CD14-positive monocyte (primary cell): ENCODE results near the gene RELT. TPM values are rescaled to one million over a fixed set of nuclear protein-coding genes. Genes with fewer than 3 reads are reported as not detected.

ENCODE experiments used
- DNase-seq, 3 donors: peaks; one replicate each; pipeline ENCODE4 v3.0.0-alpha.2; 2011 to 2022
- H2AFZ ChIP-seq: 2 replicates; pipeline ENCODE4 v1.6.0; 2012; ENCODE audit warnings: mild to moderate bottlenecking, low read depth, low read length, inconsistent platforms; ENCODE audit not compliant: insufficient read depth, poor library complexity, severe bottlenecking
- H3K27ac ChIP-seq, 2 donors: 1 replicate in 1 of 2; 2 replicates in 1 of 2; pipeline ENCODE4 v1.5.1; 2012 to 2013; ENCODE audit warnings: low read length in 2 of 2, control low read depth in 1 of 2, inconsistent platforms in 1 of 2, low read depth in 1 of 2, mild to moderate bottlenecking in 1 of 2
- H3K27me3 ChIP-seq, 2 donors: one replicate each; pipeline versions ENCODE4 v1.6.0 to v1.6.1; 2011 to 2013; ENCODE audit warnings: low read length in 2 of 2; ENCODE audit not compliant: control insufficient read depth in 2 of 2, insufficient read depth in 2 of 2
- H3K36me3 ChIP-seq, 2 donors: replicated peaks in 1 of 2; 1 replicate in 1 of 2; 2 replicates in 1 of 2; pipeline versions ENCODE4 v1.5.1 to v1.6.1; 2012 to 2013; ENCODE audit warnings: low read length in 2 of 2, control low read depth in 1 of 2, inconsistent platforms in 1 of 2, mild to moderate bottlenecking in 1 of 2; ENCODE audit not compliant: insufficient read depth in 2 of 2, control insufficient read depth in 1 of 2
- H3K4me1 ChIP-seq, 2 donors: 1 replicate in 1 of 2; 2 replicates in 1 of 2; pipeline versions ENCODE4 v1.5.1 to v1.6.1; 2012 to 2013; ENCODE audit warnings: low read length in 2 of 2, control low read depth in 1 of 2, inconsistent platforms in 1 of 2, mild to moderate bottlenecking in 1 of 2, moderate library complexity in 1 of 2; ENCODE audit not compliant: insufficient read depth in 2 of 2, control insufficient read depth in 1 of 2
- H3K4me2 ChIP-seq: replicated peaks from 2 replicates; pipeline ENCODE3; 2012; ENCODE audit warnings: low read length, moderate library complexity, mild to moderate bottlenecking; ENCODE audit not compliant: poor library complexity, severe bottlenecking; ENCODE audit errors: extremely low read depth
- H3K4me3 ChIP-seq, 3 experiments: fragments of 200-600 bp in 1 of 3; sonication (generic) in 1 of 3; replicated peaks in 1 of 3; 1 replicate in 2 of 3; 2 replicates in 1 of 3; pipeline ENCODE4 v1.5.1; 2011 to 2013; ENCODE audit warnings: low read length in 3 of 3, mild to moderate bottlenecking in 3 of 3, control low read depth in 2 of 3, low read depth in 2 of 3, inconsistent platforms in 1 of 3, moderate library complexity in 1 of 3
- H3K79me2 ChIP-seq: 2 replicates; pipeline ENCODE4 v1.6.0; 2012; ENCODE audit warnings: mild to moderate bottlenecking, control low read depth, inconsistent platforms, low read length, moderate library complexity; ENCODE audit not compliant: insufficient read depth
- H3K9ac ChIP-seq: 2 replicates; pipeline ENCODE4 v1.6.0; 2017; ENCODE audit warnings: low read length, mild to moderate bottlenecking; ENCODE audit not compliant: insufficient read depth, poor library complexity, severe bottlenecking
- H3K9me3 ChIP-seq, 2 donors: replicated peaks in 1 of 2; 1 replicate in 1 of 2; 2 replicates in 1 of 2; pipeline versions ENCODE4 v1.5.1 to v1.6.1; 2012 to 2013; ENCODE audit warnings: low read length in 2 of 2, control low read depth in 1 of 2; ENCODE audit not compliant: control insufficient read depth in 1 of 2, insufficient read depth in 1 of 2
- H4K20me1 ChIP-seq: 2 replicates; pipeline ENCODE4 v1.6.0; 2012; ENCODE audit warnings: mild to moderate bottlenecking, low read length, control low read depth, moderate library complexity; ENCODE audit not compliant: insufficient read depth
- H3K27ac Mint-ChIP-seq, 7 donors: one replicate each; pipeline ENCODE4 v1.8.0; 2020; ENCODE audit warnings: mild to moderate bottlenecking in 7 of 7, mixed read lengths in 7 of 7, moderate library complexity in 6 of 7, inconsistent platforms in 2 of 7
- H3K27me3 Mint-ChIP-seq, 3 donors: one replicate each; pipeline ENCODE4 v1.8.0; 2021 to 2022; ENCODE audit warnings: low read depth in 3 of 3, mild to moderate bottlenecking in 3 of 3, mixed read lengths in 3 of 3, moderate library complexity in 3 of 3, inconsistent platforms in 1 of 3
- H3K36me3 Mint-ChIP-seq, 2 donors: one replicate each; pipeline ENCODE4 v1.8.0; 2020; ENCODE audit warnings: mixed read lengths in 2 of 2, inconsistent platforms in 1 of 2, mild to moderate bottlenecking in 1 of 2
- H3K4me1 Mint-ChIP-seq: one replicate; pipeline ENCODE4 v1.8.0; 2020; ENCODE audit warnings: mild to moderate bottlenecking, mixed read lengths
- H3K4me3 Mint-ChIP-seq, 2 donors: one replicate each; pipeline ENCODE4 v1.8.0; 2020; ENCODE audit warnings: mild to moderate bottlenecking in 2 of 2, mixed read lengths in 2 of 2, moderate library complexity in 1 of 2
- H3K9me3 Mint-ChIP-seq, 7 donors: one replicate each; pipeline ENCODE4 v1.8.0; 2020 to 2022; ENCODE audit warnings: mixed read lengths in 7 of 7, mild to moderate bottlenecking in 6 of 7, moderate library complexity in 6 of 7, inconsistent platforms in 2 of 7
- CTCF ChIP-seq: fragments of 200-600 bp; IDR thresholded peaks from one replicate; pipeline ENCODE4 v1.8.0; 2022; ENCODE audit warnings: antibody characterized with exemption, mild to moderate bottlenecking
- WGBS: methylation state at CpG from one replicate; pipeline ENCODE4 v1.1.5; 2013; ENCODE audit warnings: missing lambda C conversion rate; ENCODE audit not compliant: insufficient coverage; 5-methylcytosine and 5-hydroxymethylcytosine counted together
- intact Hi-C, 2 donors: fragments of 100-400 bp; cut with micrococcal nuclease; formaldehyde crosslinking; loops; one replicate each; pipeline versions ENCODE4 v1.15.0 to v1.15.1; 2023
- polyA plus RNA-seq, 3 donors: library from polyadenylated mRNA; depleted of rRNA in 1 of 3; unstranded in 2 of 3; stranded (reverse) in 1 of 3; fragments of 300-500 nt in 2 of 3; fragments of >200 nt in 1 of 3; fragmentation: Illumina TruSeq in 2 of 3; gene quantifications; 1 replicate in 2 of 3; 2 replicates in 1 of 3; pipeline ENCODE4 v1.2.3, GENCODE V29; 2012 to 2021

RELT gene
- polyA plus RNA-seq, 3 donors = 16.4 to 265 (median 27.3) TPM

GRCh38 chr11:73383249-73384124 is 7.3 kb downstream of the RELT start:
- peaks cover 48 to 75% of the 10 kb centered on the region in 2 donors for H3K36me3 Mint-ChIP-seq
- no peaks in the 10 kb centered on the region for H3K9me3 Mint-ChIP-seq
- H3K9me3 ChIP-seq = no peaks in the 10 kb centered on the region
- peaks cover 99% of the 10 kb centered on the region for H4K20me1 ChIP-seq
- H3K4me1 Mint-ChIP-seq = peaks cover 99% of the 10 kb centered on the region
- H2AFZ ChIP-seq = no peak overlapping the region
- H3K27ac ChIP-seq = peak overlapping the region; percentile 84 to 98
- peak overlapping the region; percentile 69 to 83 for H3K4me3 Mint-ChIP-seq
- TF ChIP-seq CTCF = no peak
- intact Hi-C loops = no loop called here
- no peak for DNase-seq
- peak overlapping the region; percentile 83 for H3K4me2 ChIP-seq
- H3K79me2 ChIP-seq = peaks cover 99% of the 10 kb centered on the region
- peaks cover 7 to 22% of the 10 kb centered on the region in 2 donors for H3K36me3 ChIP-seq
- H3K27me3 Mint-ChIP-seq = no peaks in the 10 kb centered on the region
- WGBS = 31% methylated on average over 4 of the region's 9 CpGs
- peak overlapping the region; percentile 25 for H3K9ac ChIP-seq
- H3K4me1 ChIP-seq = peaks cover 100% of the 10 kb centered on the region in 2 donors
- peak overlapping the region in 1 of 3 experiments; percentile 95 for H3K4me3 ChIP-seq
- no peaks in the 10 kb centered on the region for H3K27me3 ChIP-seq
- peak overlapping the region; percentile 95 to 99 (median 98) for H3K27ac Mint-ChIP-seq

- H3K27me3 Mint-ChIP-seq = no peaks in the 10 kb centered on the region
- H3K9me3 ChIP-seq = no peaks in the 10 kb centered on the region
- peak overlapping the region; percentile 69 to 83 for H3K4me3 Mint-ChIP-seq
- H4K20me1 ChIP-seq = peaks cover 99% of the 10 kb centered on the region
- 66% methylated on average over 5 of the region's 7 CpGs for WGBS
- H3K9me3 Mint-ChIP-seq = no peaks in the 10 kb centered on the region
- H3K79me2 ChIP-seq = peaks cover 99% of the 10 kb centered on the region
- H3K4me3 ChIP-seq = peak overlapping the region in 1 of 3 experiments; percentile 95
- H2AFZ ChIP-seq = no peak overlapping the region
- H3K4me2 ChIP-seq = peak overlapping the region; percentile 83
- peak overlapping the region; percentile 95 to 99 (median 98) for H3K27ac Mint-ChIP-seq
- peaks cover 99% of the 10 kb centered on the region for H3K4me1 Mint-ChIP-seq
- DNase-seq = no peak
- peak overlapping the region; percentile 84 to 98 for H3K27ac ChIP-seq
- no peak for TF ChIP-seq CTCF
- H3K4me1 ChIP-seq = peaks cover 100% of the 10 kb centered on the region in 2 donors
- intact Hi-C loops = no loop called here
- peak overlapping the region; percentile 25 for H3K9ac ChIP-seq
- peaks cover 8 to 17% of the 10 kb centered on the region in 2 donors for H3K36me3 ChIP-seq
- peaks cover 46 to 71% of the 10 kb centered on the region in 2 donors for H3K36me3 Mint-ChIP-seq
- H3K27me3 ChIP-seq = no peaks in the 10 kb centered on the region
These were observed 7.9 kb downstream of the RELT start for GRCh38 chr11:73384125-73384441.
